Fibroblast of lung (primary cell): ENCODE data around the gene ADIPOQ.

Experiments
- CTCF ChIP-seq, 2 donors: IDR thresholded peaks in 1 of 2; conservative IDR thresholded peaks in 1 of 2; 1 replicate in 1 of 2; 2 replicates in 1 of 2; pipeline ENCODE4 v1.5.1; 2011 to 2012; ENCODE audit warnings: low read length in 2 of 2, control low read depth in 1 of 2, inconsistent platforms in 1 of 2, low read depth in 1 of 2, mild to moderate bottlenecking in 1 of 2
- EZH2 ChIP-seq: IDR thresholded peaks from 2 replicates; pipeline ENCODE4 v1.5.1; 2012; ENCODE audit warnings: low read length, control low read depth, mild to moderate bottlenecking; ENCODE audit errors: missing control alignments

- no peak for TF ChIP-seq CTCF (conservative IDR thresholded peaks at IDR 0.05 in 1 of 2, IDR thresholded peaks at IDR 0.05 in 1 of 2; ENCODE audit: low read depth in 1 of 2, low read length in 2 of 2)
- no peak for TF ChIP-seq EZH2
These were observed 27.0 kb downstream of the ADIPOQ start for GRCh38 chr3:186869253-186870100.
